Esophagus muscularis mucosa (tissue), 4 donors: ENCODE data around the gene MAP7. TPM values are rescaled to one million over a fixed set of nuclear protein-coding genes. Genes with fewer than 3 reads are reported as not detected.

Experiments used
- DNase-seq: peaks from one replicate; pipeline ENCODE4 v3.0.0-alpha.2; 2017; ENCODE audit errors: extremely low spot score
- H3K27ac ChIP-seq, 4 donors: fragments of 200-600 bp; sonication (generic); replicated peaks in 1 of 4; 1 replicate in 3 of 4; 2 replicates in 1 of 4; pipeline ENCODE4 v1.5.1; 2016 to 2019; ENCODE audit warnings: mild to moderate bottlenecking in 1 of 4
- H3K27me3 ChIP-seq, 4 donors: fragments of 200-600 bp; sonication (generic); one replicate each; pipeline versions ENCODE4 v1.5.1 to v1.6.0; 2016 to 2019
- H3K36me3 ChIP-seq, 4 donors: fragments of 200-600 bp; sonication (generic); one replicate each; pipeline ENCODE4 v1.5.1; 2016 to 2019
- H3K4me1 ChIP-seq, 4 donors: fragments of 200-600 bp; sonication (generic); one replicate each; pipeline ENCODE4 v1.5.1; 2016 to 2019
- H3K4me3 ChIP-seq, 4 donors: fragments of 200-600 bp; sonication (generic); 1 replicate in 2 of 4; 2 replicates in 2 of 4; pipeline ENCODE4 v1.5.1; 2016 to 2019; ENCODE audit warnings: mild to moderate bottlenecking in 4 of 4, moderate library complexity in 1 of 4
- H3K9me3 ChIP-seq, 4 donors: fragments of 200-600 bp; sonication (generic); 1 replicate in 3 of 4; 2 replicates in 1 of 4; pipeline ENCODE4 v1.5.1; 2016 to 2019
- EP300 ChIP-seq: sonication (generic); formaldehyde crosslinking; IDR thresholded peaks from one replicate; pipeline ENCODE4 v1.6.1; 2017; ENCODE audit warnings: antibody characterized with exemption
- POLR2A ChIP-seq: fragments of 450-650 bp; IDR thresholded peaks from one replicate; pipeline ENCODE4 v1.6.1; 2017; ENCODE audit warnings: antibody characterized with exemption, moderate library complexity, mild to moderate bottlenecking, low read depth
- POLR2AphosphoS5 ChIP-seq, 2 donors: sonication (generic); formaldehyde crosslinking; IDR thresholded peaks; one replicate each; pipeline ENCODE4 v1.6.1; 2017; ENCODE audit warnings: antibody characterized with exemption in 2 of 2
- WGBS: methylation state at CpG from one replicate; pipeline ENCODE4 v1.1.5; 2018; 5-methylcytosine and 5-hydroxymethylcytosine counted together
- intact Hi-C: fragments of 100-400 bp; cut with DNase I; formaldehyde crosslinking; loops from one replicate; pipeline ENCODE4 v1.15.1; 2023
- total RNA-seq, 4 donors: library from RNA; depleted of rRNA; stranded (reverse); fragments of >200 nt; gene quantifications; one replicate each; pipeline versions ENCODE4 v1.1.0 to v1.2.1, GENCODE V29; 2016
- TF ChIP-seq, protein P1 (sequence below), 3 experiments: fragments of 200-600 bp in 2 of 3; fragments of 450-650 bp in 1 of 3; sonication (generic) in 2 of 3; IDR thresholded peaks; one replicate each; pipeline ENCODE4 v1.5.1; 2017 to 2019; ENCODE audit warnings: antibody characterized with exemption in 3 of 3, mild to moderate bottlenecking in 2 of 3, moderate library complexity in 1 of 3

The MAP7 gene
- total RNA-seq, 4 donors from 2014 or later, result 1.7 to 2.9 (median 2.0) TPM

DNA sequence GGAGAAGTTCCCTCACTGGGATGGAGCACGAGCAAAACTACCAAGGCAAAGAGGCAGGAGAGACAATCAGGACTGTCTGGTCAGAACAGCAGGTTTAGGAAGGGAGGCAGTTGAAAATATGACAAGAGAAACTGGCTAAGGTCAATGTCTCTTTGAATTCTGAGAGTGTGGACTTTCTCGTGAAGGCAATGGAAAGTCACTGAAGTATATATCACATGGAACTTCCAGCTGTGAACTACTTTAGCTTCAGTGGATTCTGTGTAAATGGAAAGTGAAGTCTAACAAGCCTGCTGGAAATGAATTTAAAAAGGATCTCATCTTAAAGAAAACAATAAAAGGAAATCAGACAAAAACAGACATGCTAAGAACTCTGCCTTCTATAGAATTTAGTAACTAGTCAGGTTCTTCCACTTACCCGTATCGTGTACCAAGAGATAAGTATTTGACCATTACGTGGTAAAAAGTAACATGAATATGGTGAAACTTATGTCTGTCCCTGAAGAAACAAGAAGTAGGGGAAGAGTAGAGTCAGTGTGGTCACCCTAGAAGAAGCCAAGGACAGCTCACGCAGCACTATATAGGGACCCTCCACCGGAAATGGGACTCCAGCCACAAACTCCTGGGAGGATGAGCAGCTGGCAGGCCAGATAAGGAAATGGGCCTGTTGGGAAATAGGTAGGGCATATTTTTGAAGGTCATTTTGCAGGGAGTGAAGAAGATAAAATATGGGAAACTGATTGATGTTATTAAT lies 123.4 kb downstream of the MAP7 start:
- WGBS, result 76% methylated on average over 7 of the region's 7 CpGs
- intact Hi-C loops, result no loop called here
- TF ChIP-seq, protein P1, sequence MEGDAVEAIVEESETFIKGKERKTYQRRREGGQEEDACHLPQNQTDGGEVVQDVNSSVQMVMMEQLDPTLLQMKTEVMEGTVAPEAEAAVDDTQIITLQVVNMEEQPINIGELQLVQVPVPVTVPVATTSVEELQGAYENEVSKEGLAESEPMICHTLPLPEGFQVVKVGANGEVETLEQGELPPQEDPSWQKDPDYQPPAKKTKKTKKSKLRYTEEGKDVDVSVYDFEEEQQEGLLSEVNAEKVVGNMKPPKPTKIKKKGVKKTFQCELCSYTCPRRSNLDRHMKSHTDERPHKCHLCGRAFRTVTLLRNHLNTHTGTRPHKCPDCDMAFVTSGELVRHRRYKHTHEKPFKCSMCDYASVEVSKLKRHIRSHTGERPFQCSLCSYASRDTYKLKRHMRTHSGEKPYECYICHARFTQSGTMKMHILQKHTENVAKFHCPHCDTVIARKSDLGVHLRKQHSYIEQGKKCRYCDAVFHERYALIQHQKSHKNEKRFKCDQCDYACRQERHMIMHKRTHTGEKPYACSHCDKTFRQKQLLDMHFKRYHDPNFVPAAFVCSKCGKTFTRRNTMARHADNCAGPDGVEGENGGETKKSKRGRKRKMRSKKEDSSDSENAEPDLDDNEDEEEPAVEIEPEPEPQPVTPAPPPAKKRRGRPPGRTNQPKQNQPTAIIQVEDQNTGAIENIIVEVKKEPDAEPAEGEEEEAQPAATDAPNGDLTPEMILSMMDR (IDR thresholded peaks at IDR 0.05), result no peak
- TF ChIP-seq POLR2AphosphoS5 (IDR thresholded peaks at IDR 0.05) (no peak), POLR2A (no peak), EP300 (no peak)

DNA sequence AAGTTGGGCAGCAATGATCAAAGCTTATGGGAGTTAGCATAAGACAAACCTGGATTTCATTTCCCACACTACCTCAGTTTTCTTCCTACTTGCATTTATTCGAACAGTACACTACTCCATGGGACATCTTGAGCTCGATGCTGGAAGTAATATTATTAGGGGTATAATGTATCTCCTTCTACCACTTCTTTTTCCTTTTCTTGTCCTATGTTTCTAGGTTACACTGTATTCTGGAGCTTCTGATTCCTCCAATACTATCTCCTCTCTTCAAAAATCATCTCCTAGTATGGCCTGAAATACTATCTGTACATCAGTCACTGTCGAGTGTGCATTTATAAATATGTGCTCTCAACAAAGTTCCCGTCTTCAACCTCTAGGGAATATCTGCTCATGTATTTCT lies 124.4 kb downstream of the MAP7 start:
- TF ChIP-seq POLR2AphosphoS5 (IDR thresholded peaks at IDR 0.05) (no peak), POLR2A (no peak), EP300 (no peak)
- TF ChIP-seq, protein P1 (IDR thresholded peaks at IDR 0.05), result no peak
- H3K4me1 ChIP-seq, result no peaks in the 10 kb centered on the region
- 89% methylated on average over 4 of the region's 4 CpGs for WGBS

More for the DNA sequence above, 123.4 kb downstream of the MAP7 start:
- H3K27me3 ChIP-seq, result no peaks in the 10 kb centered on the region
- no peak overlapping the region for H3K27ac ChIP-seq
- H3K4me1 ChIP-seq, result no peaks in the 10 kb centered on the region
- no peak for DNase-seq
- H3K9me3 ChIP-seq, result no peaks in the 10 kb centered on the region
- no peak overlapping the region for H3K4me3 ChIP-seq
- H3K36me3 ChIP-seq, result no peaks in the 10 kb centered on the region

DNA sequence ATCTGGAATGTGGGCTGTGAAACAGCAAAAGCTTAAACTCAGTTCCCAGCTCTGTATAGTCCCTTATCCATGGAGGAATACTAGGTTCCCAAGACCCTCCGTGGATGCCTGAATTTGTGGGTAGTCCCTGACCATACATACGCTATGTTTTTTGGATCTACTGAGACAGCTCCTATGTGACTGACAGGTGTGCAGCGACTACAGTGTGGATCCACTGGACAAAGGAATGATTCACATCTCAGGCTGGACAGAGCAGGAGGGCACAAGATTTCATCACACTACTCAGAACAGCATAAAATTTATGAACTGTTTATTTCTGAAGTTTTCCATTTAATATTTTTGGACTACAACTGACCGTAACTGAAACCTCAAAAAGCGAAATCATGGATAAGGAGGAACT lies 125.3 kb downstream of the MAP7 start:
- Histone ChIP-seq H3K4me1 (no peaks in the 10 kb centered on the region), H3K36me3 (no peaks in the 10 kb centered on the region), H3K27me3 (no peaks in the 10 kb centered on the region), H3K4me3 (no peak overlapping the region), H3K27ac (no peak overlapping the region), H3K9me3 (no peaks in the 10 kb centered on the region)
- WGBS, result 96% methylated on average over 5 of the region's 5 CpGs
- no peak for DNase-seq
- TF ChIP-seq POLR2A, result no peak
- TF ChIP-seq EP300, result no peak
- TF ChIP-seq, protein P1 (IDR thresholded peaks at IDR 0.05), result no peak
- no peak for TF ChIP-seq POLR2AphosphoS5 (IDR thresholded peaks at IDR 0.05)
- intact Hi-C loops, result no loop called here

More for the DNA sequence above, 124.4 kb downstream of the MAP7 start:
- no peak for DNase-seq
- Histone ChIP-seq H3K4me3 (no peak overlapping the region), H3K27ac (no peak overlapping the region), H3K27me3 (no peaks in the 10 kb centered on the region), H3K9me3 (no peaks in the 10 kb centered on the region), H3K36me3 (no peaks in the 10 kb centered on the region)
- intact Hi-C loops, result no loop called here

DNA sequence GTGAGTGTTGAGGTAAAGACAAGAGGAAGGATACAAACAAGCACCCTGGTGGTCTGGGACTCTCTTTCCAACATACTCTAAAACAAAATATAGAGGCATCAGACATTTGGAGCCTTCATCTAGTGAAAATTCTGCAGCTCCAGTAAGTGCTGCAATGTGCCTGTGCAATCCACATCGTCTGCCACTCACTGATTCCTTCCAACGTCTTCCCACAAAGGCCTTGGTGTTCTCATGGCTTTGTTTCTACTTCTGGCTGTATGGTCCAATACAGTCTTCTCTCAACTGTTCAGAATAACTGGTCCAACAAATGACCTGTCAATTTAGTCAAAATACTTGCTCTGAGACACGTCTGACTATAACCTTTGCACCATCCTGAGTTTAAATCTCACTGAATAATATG lies 125.8 kb downstream of the MAP7 start:
- no peaks in the 10 kb centered on the region for H3K4me1 ChIP-seq
- no peak for DNase-seq
- no peaks in the 10 kb centered on the region for H3K36me3 ChIP-seq
- H3K27me3 ChIP-seq, result no peaks in the 10 kb centered on the region
- intact Hi-C loops, result no loop called here
- 65% methylated on average over 3 of the region's 3 CpGs for WGBS
- no peak overlapping the region for H3K27ac ChIP-seq
- no peaks in the 10 kb centered on the region for H3K9me3 ChIP-seq
- TF ChIP-seq POLR2AphosphoS5 (IDR thresholded peaks at IDR 0.05) (no peak), POLR2A (no peak), EP300 (no peak)
- TF ChIP-seq, protein P1 (IDR thresholded peaks at IDR 0.05), result no peak
- no peak overlapping the region for H3K4me3 ChIP-seq
